Trophoblast cell (in vitro differentiated cells and primary cell): ENCODE data around the gene PNPLA1.

Experiments used
- DNase-seq, 2 donors: peaks; one replicate each; pipeline ENCODE4 v3.0.0-alpha.2; 2016
- H2AFZ ChIP-seq: 2 replicates; pipeline ENCODE4 v1.6.1; 2013; ENCODE audit warnings: low read length, moderate library complexity, mild to moderate bottlenecking; ENCODE audit not compliant: insufficient read depth, poor library complexity
- H2AK5ac ChIP-seq: 2 replicates; pipeline ENCODE4 v1.6.1; 2013; ENCODE audit warnings: mild to moderate bottlenecking, low read length
- H2BK120ac ChIP-seq: 2 replicates; pipeline ENCODE4 v1.6.1; 2013; ENCODE audit warnings: low read length, mild to moderate bottlenecking, moderate library complexity; ENCODE audit not compliant: insufficient read depth, poor library complexity
- H2BK12ac ChIP-seq: 2 replicates; pipeline ENCODE4 v1.6.1; 2013; ENCODE audit warnings: mild to moderate bottlenecking, low read length, moderate library complexity
- H2BK5ac ChIP-seq: 2 replicates; pipeline ENCODE4 v1.6.1; 2013; ENCODE audit warnings: low read length, low read depth, moderate library complexity, mild to moderate bottlenecking; ENCODE audit not compliant: poor library complexity
- H3K14ac ChIP-seq: 2 replicates; pipeline ENCODE4 v1.6.1; 2013; ENCODE audit warnings: mild to moderate bottlenecking, low read length
- H3K18ac ChIP-seq: 2 replicates; pipeline ENCODE4 v1.6.1; 2013; ENCODE audit warnings: mild to moderate bottlenecking, low read length
- H3K23ac ChIP-seq: 2 replicates; pipeline ENCODE4 v1.6.1; 2013; ENCODE audit warnings: low read length
- H3K27ac ChIP-seq: 2 replicates; pipeline ENCODE4 v1.5.1; 2013; ENCODE audit warnings: low read depth, mild to moderate bottlenecking, inconsistent platforms, low read length, moderate library complexity
- H3K27me3 ChIP-seq: 2 replicates; pipeline ENCODE4 v1.6.1; 2013; ENCODE audit warnings: inconsistent platforms, mild to moderate bottlenecking, low read length, moderate library complexity; ENCODE audit not compliant: insufficient read depth
- H3K36me3 ChIP-seq, 2 experiments: 1 replicate in 1 of 2; 2 replicates in 1 of 2; pipeline ENCODE4 v1.6.1; 2013; ENCODE audit warnings: low read length in 2 of 2, mild to moderate bottlenecking in 2 of 2, moderate library complexity in 1 of 2; ENCODE audit not compliant: insufficient read depth in 2 of 2, control insufficient read depth in 1 of 2
- H3K4ac ChIP-seq: 2 replicates; pipeline ENCODE4 v1.6.1; 2013; ENCODE audit warnings: low read depth, mild to moderate bottlenecking, low read length, moderate library complexity
- H3K4me1 ChIP-seq, 2 experiments: 1 replicate in 1 of 2; 2 replicates in 1 of 2; pipeline ENCODE4 v1.6.1; 2013; ENCODE audit warnings: low read length in 2 of 2, mild to moderate bottlenecking in 2 of 2, moderate library complexity in 1 of 2; ENCODE audit not compliant: insufficient read depth in 2 of 2, control insufficient read depth in 1 of 2
- H3K4me2 ChIP-seq: 2 replicates; pipeline ENCODE4 v1.6.1; 2013; ENCODE audit warnings: inconsistent platforms, mild to moderate bottlenecking, low read length, moderate library complexity
- H3K4me3 ChIP-seq: 2 replicates; pipeline ENCODE4 v1.5.1; 2013; ENCODE audit warnings: mild to moderate bottlenecking, low read depth, low read length, inconsistent platforms
- H3K79me1 ChIP-seq: one replicate; pipeline ENCODE4 v1.6.1; 2013; ENCODE audit warnings: low read length
- H3K79me2 ChIP-seq: 2 replicates; pipeline ENCODE4 v1.6.1; 2013; ENCODE audit warnings: low read length, mild to moderate bottlenecking; ENCODE audit not compliant: control insufficient read depth, insufficient read depth, poor library complexity
- H3K9ac ChIP-seq: 2 replicates; pipeline ENCODE4 v1.6.1; 2013; ENCODE audit warnings: mild to moderate bottlenecking, low read length
- H3K9me3 ChIP-seq: 2 replicates; pipeline ENCODE4 v1.6.1; 2013; ENCODE audit warnings: low read depth, mild to moderate bottlenecking, control low read depth, inconsistent platforms, low read length; ENCODE audit not compliant: insufficient read depth
- H4K12ac ChIP-seq: 2 replicates; pipeline ENCODE4 v1.6.1; 2013; ENCODE audit warnings: low read depth, mild to moderate bottlenecking, low read length, moderate library complexity
- H4K8ac ChIP-seq: 2 replicates; pipeline ENCODE4 v1.6.1; 2013; ENCODE audit warnings: low read depth, mild to moderate bottlenecking, low read length, moderate library complexity
- H4K91ac ChIP-seq: one replicate; pipeline ENCODE4 v1.6.1; 2013; ENCODE audit warnings: low read depth, mild to moderate bottlenecking, low read length, moderate library complexity
- WGBS: extraction: QIAGEN DNeasy Blood & Tissue Kit; methylation state at CpG from one replicate; pipeline ENCODE4 v1.1.7; 2013; ENCODE audit warnings: missing lambda C conversion rate; ENCODE audit not compliant: insufficient read length, insufficient coverage; ENCODE audit errors: extremely low coverage; 5-methylcytosine and 5-hydroxymethylcytosine counted together

The PNPLA1 gene

GRCh38 chr6:36267731-36268477, 2.0 kb upstream of the PNPLA1 start:
- H2AFZ ChIP-seq: no peak overlapping the region
- no peak overlapping the region for H3K4me3 ChIP-seq
- H3K4me1 ChIP-seq: no peaks in the 10 kb centered on the region
- no peak overlapping the region for H3K18ac ChIP-seq
- H2BK120ac ChIP-seq: no peak overlapping the region
- H3K79me2 ChIP-seq: no peaks in the 10 kb centered on the region
- DNase-seq: peak; percentile 22 to 65
- no peak overlapping the region for H4K8ac ChIP-seq
- WGBS: no CpG with 5 or more reads among the region's 4 CpGs
- H3K27ac ChIP-seq: no peak overlapping the region
- no peak overlapping the region for H3K9ac ChIP-seq
- no peak overlapping the region for H2BK12ac ChIP-seq
- no peak overlapping the region for H2AK5ac ChIP-seq
- H4K12ac ChIP-seq: no peak overlapping the region
- H3K4ac ChIP-seq: no peak overlapping the region
- no peak overlapping the region for H3K23ac ChIP-seq
- H4K91ac ChIP-seq: no peak overlapping the region
- no peaks in the 10 kb centered on the region for H3K27me3 ChIP-seq
- H3K4me2 ChIP-seq: no peak overlapping the region
- H3K9me3 ChIP-seq: no peaks in the 10 kb centered on the region
- H3K79me1 ChIP-seq: no peaks in the 10 kb centered on the region
- H3K36me3 ChIP-seq: no peaks in the 10 kb centered on the region
- no peak overlapping the region for H2BK5ac ChIP-seq
- H3K14ac ChIP-seq: no peak overlapping the region

DNA sequence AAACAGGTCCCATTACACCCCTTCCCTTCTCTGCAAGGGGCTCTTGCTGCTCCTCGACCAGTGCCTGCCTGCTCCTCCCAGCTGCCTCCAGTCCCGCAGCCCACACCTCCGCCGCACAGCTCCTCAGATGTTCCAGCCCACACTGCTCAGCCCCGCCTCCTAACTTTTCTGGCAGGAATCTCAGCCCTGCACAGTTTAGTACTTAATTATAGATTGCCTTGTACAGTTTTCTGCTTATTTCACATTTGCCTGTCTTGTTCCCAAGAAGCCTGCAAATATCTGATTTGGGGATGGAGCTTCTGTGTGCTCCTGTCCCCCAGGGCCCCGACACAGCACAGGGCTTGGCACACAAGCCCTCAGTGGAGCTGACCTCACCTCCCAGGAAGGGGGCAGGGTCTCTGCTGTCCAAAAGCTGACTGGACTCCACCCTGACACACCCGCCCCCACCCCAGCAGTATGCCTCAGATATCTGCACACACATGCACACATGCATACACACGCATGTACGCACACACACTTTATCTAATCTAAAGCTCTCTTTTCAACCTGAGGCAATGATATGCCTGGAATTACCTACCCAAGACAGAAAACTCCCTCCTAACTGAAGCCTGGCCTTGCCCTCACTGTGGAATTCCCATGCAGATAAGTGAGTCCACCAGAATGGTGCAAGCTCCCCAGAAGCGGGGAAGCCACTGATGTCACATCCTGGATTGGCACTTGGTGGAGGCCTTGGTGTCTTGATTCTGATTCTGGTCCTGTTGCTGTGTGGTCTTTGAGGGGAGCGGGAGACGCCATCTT, 1.2 kb upstream of the PNPLA1 start:
- Histone ChIP-seq H3K9me3 (no peaks in the 10 kb centered on the region), H2AFZ (no peak overlapping the region), H3K14ac (no peak overlapping the region), H3K36me3 (no peaks in the 10 kb centered on the region), H3K23ac (no peak overlapping the region), H3K4me2 (no peak overlapping the region), H3K4ac (no peak overlapping the region), H2BK5ac (no peak overlapping the region), H3K79me2 (no peaks in the 10 kb centered on the region), H4K8ac (no peak overlapping the region), H3K4me1 (no peaks in the 10 kb centered on the region), H2AK5ac (no peak overlapping the region), H2BK12ac (no peak overlapping the region), H4K12ac (no peak overlapping the region), H3K79me1 (no peaks in the 10 kb centered on the region), H4K91ac (no peak overlapping the region), H3K27ac (no peak overlapping the region), H3K4me3 (no peak overlapping the region), H3K27me3 (no peaks in the 10 kb centered on the region), H3K9ac (no peak overlapping the region), H3K18ac (no peak overlapping the region), H2BK120ac (no peak overlapping the region)
- peak; percentile 44 to 71 for DNase-seq
- no CpG with 5 or more reads among the region's 12 CpGs for WGBS

GRCh38 chr6:36272234-36272633, 2.4 kb downstream of the PNPLA1 start:
- no peak overlapping the region for H2BK5ac ChIP-seq
- H3K27me3 ChIP-seq: no peaks in the 10 kb centered on the region
- no peaks in the 10 kb centered on the region for H3K9me3 ChIP-seq
- no peak overlapping the region for H4K12ac ChIP-seq
- H3K79me2 ChIP-seq: no peaks in the 10 kb centered on the region
- no peak for DNase-seq
- no peak overlapping the region for H4K91ac ChIP-seq
- no peak overlapping the region for H3K4ac ChIP-seq
- peaks cover 0 to 2% of the 10 kb centered on the region in 2 experiments for H3K4me1 ChIP-seq
- H3K23ac ChIP-seq: no peak overlapping the region
- H3K79me1 ChIP-seq: no peaks in the 10 kb centered on the region
- H3K14ac ChIP-seq: no peak overlapping the region
- no peak overlapping the region for H3K27ac ChIP-seq
- H3K4me3 ChIP-seq: no peak overlapping the region
- no peak overlapping the region for H2AK5ac ChIP-seq
- no peak overlapping the region for H3K4me2 ChIP-seq
- H2AFZ ChIP-seq: no peak overlapping the region
- no peak overlapping the region for H3K18ac ChIP-seq
- no peak overlapping the region for H4K8ac ChIP-seq
- no peak overlapping the region for H2BK12ac ChIP-seq
- no CpG with 5 or more reads among the region's 8 CpGs for whole genome bisulfite sequencing
- no peak overlapping the region for H2BK120ac ChIP-seq
- H3K9ac ChIP-seq: no peak overlapping the region
- H3K36me3 ChIP-seq: no peaks in the 10 kb centered on the region

DNA sequence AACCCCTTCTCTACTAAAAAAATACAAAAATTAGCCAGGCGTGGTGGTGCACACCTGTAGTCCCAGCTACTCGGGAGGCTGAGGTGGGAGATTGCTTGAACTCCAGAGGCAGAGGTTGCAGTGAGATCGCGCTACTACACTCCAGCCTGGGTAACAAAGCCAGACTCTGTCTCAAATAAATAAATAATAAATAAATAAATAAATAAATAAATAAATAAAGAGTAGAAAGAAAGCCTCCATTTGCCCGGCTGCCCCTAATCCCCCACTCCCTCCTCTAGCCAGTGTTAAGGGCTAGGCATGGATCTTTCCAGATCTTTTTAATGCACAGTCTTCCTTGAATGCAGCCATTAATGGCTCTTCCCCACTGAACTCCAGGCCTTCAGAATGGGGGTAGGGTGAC, 3.2 kb downstream of the PNPLA1 start:
- Histone ChIP-seq H2BK120ac (no peak overlapping the region), H3K9me3 (no peaks in the 10 kb centered on the region), H3K4me2 (no peak overlapping the region), H2BK5ac (no peak overlapping the region), H2AK5ac (no peak overlapping the region), H4K8ac (no peak overlapping the region), H3K23ac (no peak overlapping the region), H3K14ac (no peak overlapping the region), H4K91ac (no peak overlapping the region), H3K9ac (no peak overlapping the region), H3K27me3 (no peaks in the 10 kb centered on the region), H2AFZ (no peak overlapping the region), H3K27ac (no peak overlapping the region), H3K36me3 (no peaks in the 10 kb centered on the region), H3K79me1 (no peaks in the 10 kb centered on the region), H3K79me2 (no peaks in the 10 kb centered on the region), H4K12ac (no peak overlapping the region), H3K18ac (no peak overlapping the region), H3K4me3 (no peak overlapping the region), H3K4ac (no peak overlapping the region), H3K4me1 (peaks cover 0 to 2% of the 10 kb centered on the region in 2 experiments), H2BK12ac (no peak overlapping the region)
- WGBS: no CpG with 5 or more reads among the region's 5 CpGs
- DNase-seq: no peak
